ENCODE measurements around the gene SVIL.

DNA sequence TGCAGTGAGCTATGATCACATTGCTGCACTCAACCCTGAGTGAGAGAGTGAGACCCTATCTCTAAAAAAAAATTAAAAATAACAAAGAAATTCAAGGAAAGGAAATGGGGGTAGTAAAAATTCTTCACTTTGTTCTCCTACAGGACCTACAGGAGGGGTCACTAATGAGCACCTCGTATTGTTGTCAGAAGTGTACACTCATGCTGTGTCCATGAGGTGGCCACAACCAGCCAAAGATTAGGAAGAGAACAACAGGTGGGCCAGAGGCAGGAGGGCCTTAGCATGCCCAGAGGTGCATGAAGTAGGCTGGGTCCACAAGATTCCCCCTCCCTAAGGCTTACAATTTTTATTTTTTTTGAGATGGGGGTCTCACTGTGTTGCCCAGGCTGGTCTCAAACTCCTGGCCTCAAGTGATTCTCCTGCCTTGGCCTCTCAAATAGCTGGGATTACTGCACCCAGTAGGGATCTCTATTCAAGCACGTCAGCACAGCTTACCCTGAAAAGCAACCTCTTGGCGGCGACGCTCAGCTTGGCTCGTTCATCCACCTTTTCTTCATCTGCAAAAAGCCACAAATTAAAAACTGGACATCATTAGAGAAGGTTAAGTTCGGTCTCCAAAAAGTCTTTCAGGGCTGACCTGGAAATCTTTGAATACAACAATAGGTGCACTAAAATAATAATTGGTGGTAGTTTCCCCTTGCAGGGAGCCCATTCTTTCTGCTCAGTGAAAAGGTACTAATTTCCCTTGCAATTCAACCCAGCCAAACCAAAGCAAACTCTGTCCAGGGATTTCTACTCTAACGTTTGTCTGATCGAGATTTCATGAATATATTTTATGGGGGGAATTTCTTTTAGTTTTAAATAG is 104.4 kb downstream of the SVIL start:
- no peak for TF ChIP-seq EZH2 (IDR thresholded peaks at IDR 0.05; ENCODE audit: insufficient read depth, poor library complexity, severe bottlenecking)
- no peak for TF ChIP-seq EZH2phosphoT487 (IDR thresholded peaks at IDR 0.05; ENCODE audit: insufficient read depth, low read depth)

Measured in GM23248 (cell line).